GM12878 (cell line): ENCODE data around the gene LRIG3. TPM values are rescaled to one million over a fixed set of nuclear protein-coding genes. Genes with fewer than 3 reads are reported as not detected.

Experiments used
- ATAC-seq: fragments of 200-7000 bp; cut with Tn5 transposase; 3 replicates; pipeline ENCODE4 v1.9.1; 2020; ENCODE audit warnings: mild to moderate bottlenecking, moderate library complexity
- BruUV-seq: library from RNA; stranded (reverse); fragments of 400-500 nt; replicated peaks from 2 replicates; lab custom pipeline; 2021; lab: Mats Ljungman, UMichigan
- CTCF ChIA-PET: fragments of 300-600 bp; sonication (Branson Sonifier 250); formaldehyde crosslinking; extraction: SDS; loops from one replicate; lab custom pipeline; 2021; ENCODE audit warnings: inconsistent platforms; lab: Yijun Ruan, JAX
- POLR2A ChIA-PET: fragments of 350-600 bp; formaldehyde crosslinking; extraction: SDS; loops from one replicate; lab custom pipeline; 2021; ENCODE audit warnings: inconsistent platforms; lab: Charles Lee
- RAD21 ChIA-PET: fragments of 300-600 bp; sonication (Branson Sonifier 250); formaldehyde crosslinking; loops from one replicate; lab custom pipeline; 2023; ENCODE audit warnings: antibody characterized with exemption; ENCODE audit not compliant: unreplicated experiment; lab: Charles Lee
- SMC1A ChIA-PET: fragments of 300-600 bp; sonication (Branson Sonifier 250); formaldehyde crosslinking; loops from one replicate; lab custom pipeline; 2023; ENCODE audit not compliant: unreplicated experiment, uncharacterized antibody; lab: Charles Lee
- DNase-seq: peaks from one replicate; pipeline ENCODE4 v3.0.0-alpha.2; 2011; ENCODE audit warnings: low read depth, low spot score
- FAIRE-seq: peaks from 3 replicates; lab custom pipeline; 2011; peaks lifted over from hg19 to GRCh38; lab: Jason Lieb, UNC
- H2AFZ ChIP-seq: 2 replicates; pipeline ENCODE4 v1.6.0; 2011; ENCODE audit warnings: low read depth, low read length, control low read depth; ENCODE audit not compliant: control insufficient read depth
- H3K27ac ChIP-seq: 2 replicates; pipeline ENCODE4 v1.5.1; 2011; ENCODE audit warnings: control low read depth; ENCODE audit not compliant: control insufficient read depth, insufficient read depth
- H3K27me3 ChIP-seq, 2 experiments: replicated peaks in 1 of 2; 2 replicates each; pipeline versions ENCODE4 v1.6.0 to v1.6.1; 2011; ENCODE audit warnings: low read length in 1 of 2; ENCODE audit not compliant: control insufficient read depth in 2 of 2, insufficient read depth in 2 of 2
- H3K36me3 ChIP-seq, 2 experiments: 2 replicates each; pipeline ENCODE4 v1.5.1; 2011; ENCODE audit warnings: low read length in 1 of 2; ENCODE audit not compliant: control insufficient read depth in 2 of 2, insufficient read depth in 2 of 2
- H3K4me1 ChIP-seq: 2 replicates; pipeline ENCODE4 v1.6.1; 2011; ENCODE audit warnings: mild to moderate bottlenecking, low read length, moderate library complexity, mixed read lengths; ENCODE audit not compliant: control insufficient read depth, insufficient read depth
- H3K4me2 ChIP-seq: 2 replicates; pipeline ENCODE4 v1.6.0; 2011; ENCODE audit warnings: control low read depth; ENCODE audit not compliant: control insufficient read depth, insufficient read depth
- H3K4me3 ChIP-seq: fragments of 200-600 bp; sonication (generic); 2 replicates; pipeline ENCODE4 v1.5.1; 2016
- H3K79me2 ChIP-seq: 2 replicates; pipeline ENCODE4 v1.6.0; 2011; ENCODE audit warnings: low read length; ENCODE audit not compliant: control insufficient read depth, insufficient read depth
- H3K9ac ChIP-seq: 2 replicates; pipeline ENCODE4 v1.8.0; 2011; ENCODE audit warnings: low read length, control low read depth, mixed read lengths; ENCODE audit not compliant: control insufficient read depth, insufficient read depth
- H3K9me3 ChIP-seq: replicated peaks from 3 replicates; pipeline ENCODE4 v1.5.1; 2011; ENCODE audit warnings: mild to moderate bottlenecking, low read length; ENCODE audit not compliant: control insufficient read depth, insufficient read depth
- H4K20me1 ChIP-seq: 2 replicates; pipeline ENCODE4 v1.6.0; 2011; ENCODE audit not compliant: control insufficient read depth, insufficient read depth
- CHD2 ChIP-seq: IDR thresholded peaks from 2 replicates; pipeline ENCODE4 v1.6.1; 2011; ENCODE audit warnings: low read depth, low read length, improper control_type of control experiment, borderline replicate concordance
- CUX1 ChIP-seq: IDR thresholded peaks from 2 replicates; pipeline ENCODE4 v1.6.1; 2012; ENCODE audit warnings: improper control_type of control experiment, low read depth, low read length; ENCODE audit not compliant: insufficient replicate concordance
- EED ChIP-seq: sonication (generic); IDR thresholded peaks from 2 replicates; pipeline ENCODE4 v1.6.1; 2016; ENCODE audit warnings: antibody characterized with exemption, low read depth
- GATAD2B ChIP-seq: fragments of 450-650 bp; conservative IDR thresholded peaks from 2 replicates; pipeline ENCODE4 v1.6.1; 2017; ENCODE audit warnings: low read depth, mild to moderate bottlenecking, moderate library complexity
- MAX ChIP-seq: IDR thresholded peaks from 2 replicates; pipeline ENCODE4 v1.6.1; 2012; ENCODE audit warnings: low read depth, low read length, improper control_type of control experiment
- MEF2B ChIP-seq: fragments of 450-650 bp; IDR thresholded peaks from 2 replicates; pipeline ENCODE4 v1.6.1; 2018; ENCODE audit warnings: mild to moderate bottlenecking, moderate library complexity; ENCODE audit not compliant: partially characterized antibody, poor library complexity, severe bottlenecking
- NRF1 ChIP-seq: conservative IDR thresholded peaks from 2 replicates; pipeline ENCODE4 v1.6.1; 2011; ENCODE audit warnings: mild to moderate bottlenecking, low read depth, low read length, improper control_type of control experiment
- RFX5 ChIP-seq: IDR thresholded peaks from 2 replicates; pipeline ENCODE4 v1.6.1; 2011; ENCODE audit warnings: low read depth, low read length, improper control_type of control experiment
- SP1 ChIP-seq: IDR thresholded peaks from one replicate; pipeline ENCODE4 v1.6.1; 2011; ENCODE audit warnings: low read depth, low read length
- TCF3 ChIP-seq: IDR thresholded peaks from 2 replicates; pipeline ENCODE4 v1.6.1; 2012; ENCODE audit warnings: low read depth, mild to moderate bottlenecking, low read length, borderline replicate concordance; ENCODE audit not compliant: insufficient read depth
- ZBED1 ChIP-seq: IDR thresholded peaks from 2 replicates; pipeline ENCODE4 v1.6.1; 2016; ENCODE audit warnings: borderline replicate concordance
- ZZZ3 ChIP-seq: IDR thresholded peaks from 2 replicates; pipeline ENCODE4 v1.6.1; 2011; ENCODE audit warnings: low read depth; ENCODE audit not compliant: control insufficient read depth, insufficient read length
- WGBS: methylation state at CpG from one replicate; pipeline ENCODE4 v1.1.6; 2016; ENCODE audit warnings: low lambda C conversion rate; ENCODE audit not compliant: insufficient replicate concordance, insufficient coverage; ENCODE audit errors: missing lambda C conversion rate; 5-methylcytosine and 5-hydroxymethylcytosine counted together
- in situ Hi-C: fragments of 300-500 bp; cut with MboI; formaldehyde crosslinking; loops from 9 replicates; pipeline ENCODE4 v1.14.3; 2018; ENCODE audit warnings: mixed read lengths
- intact Hi-C: fragments of 100-400 bp; cut with micrococcal nuclease; formaldehyde crosslinking; loops from one replicate; pipeline ENCODE4 v1.14.2; 2022; ENCODE audit not compliant: unreplicated experiment
- polyA plus RNA-seq, 11 experiments: library from polyadenylated mRNA; depleted of rRNA in 4 of 11; unstranded in 6 of 11; stranded (reverse) in 5 of 11; fragments of >200 nt; fragmentation: Nextera tagmentation in 4 of 11; fragmentation: Illumina TruSeq in 1 of 11; extraction: Ambion mirVana in 4 of 11; extraction: Trizol in 1 of 11; gene quantifications; 1 replicate in 1 of 11; 2 replicates in 10 of 11; pipeline versions ENCODE4 v1.2.1 to v1.2.3, GENCODE V29; 2011 to 2016; ENCODE audit warnings: inconsistent platforms in 2 of 11, missing spikeins in 2 of 11, low read depth in 1 of 11
- total RNA-seq, 4 experiments: library from RNA; depleted of rRNA in 3 of 4; stranded (reverse); fragments of >200 nt in 3 of 4; fragmentation: Illumina TruSeq in 1 of 4; extraction: Trizol in 1 of 4; gene quantifications; 2 replicates each; pipeline versions ENCODE4 v1.2.1 to v1.2.3, GENCODE V29; 2013 to 2021

Gene LRIG3
- total and polyA plus RNA-seq, 10 of the 15 experiments (the other 5 are each of a cell fraction or from before 2014, with no cell fraction given): 0.95 to 8.5 (median 5.0) TPM

GRCh38 chr12:58894040-58894439 is 26.3 kb downstream of the LRIG3 start (continued):
- TF ChIP-seq CUX1 (no peak), MAX (no peak), MEF2B (no peak), NRF1 (no peak)

- 25% methylated on average over 3 of the region's 3 CpGs for WGBS
- H3K4me2 ChIP-seq: no peak overlapping the region
- ATAC-seq: no peak
- H3K9ac ChIP-seq: no peak overlapping the region
- no peak overlapping the region for H3K4me3 ChIP-seq
- BruUV-seq: no TSS peak
- FAIRE-seq: no peak
- H3K79me2 ChIP-seq: no peaks in the 10 kb centered on the region
- H3K36me3 ChIP-seq: no peaks in the 10 kb centered on the region; a peak in 1 of 4 replicates
- in situ Hi-C loops (no loop called here), intact Hi-C loops (no loop called here)
- no peaks in the 10 kb centered on the region for H3K27me3 ChIP-seq
- ChIA-PET CTCF (interaction anchor here (1.3 kb wide), 1 partner anchor 9 kb away, joined by 3 read pairs; no protein-coding TSS in a partner anchor), SMC1A (no interaction called here), POLR2A (no interaction called here), RAD21 (no interaction called here)
- H3K4me1 ChIP-seq: no peaks in the 10 kb centered on the region
- H2AFZ ChIP-seq: no peak overlapping the region
- no peaks in the 10 kb centered on the region for H3K9me3 ChIP-seq
- no peaks in the 10 kb centered on the region for H4K20me1 ChIP-seq
- H3K27ac ChIP-seq: no peak overlapping the region
- DNase-seq: no peak
- no peak for TF ChIP-seq MAX
- no peak for TF ChIP-seq TCF3
- TF ChIP-seq GATAD2B: no peak
- TF ChIP-seq ZBED1: no peak
- no peak for TF ChIP-seq CHD2
- TF ChIP-seq CUX1: no peak
- TF ChIP-seq SP1: no peak
- no peak for TF ChIP-seq EED
- TF ChIP-seq ZZZ3: no peak
- no peak for TF ChIP-seq RFX5
Observed at GRCh38 chr12:58893495-58893894, 26.8 kb downstream of the LRIG3 start.
